ENCODE measurements around the gene GUCA1A. TPM values are rescaled to one million over a fixed set of nuclear protein-coding genes. Genes with fewer than 3 reads are reported as not detected.
"Not testable (repeated sequence)": the region's sequence is repeated elsewhere in the genome, so short reads cannot be mapped to it uniquely, and the experiment has no call there.

GUCA1A gene
- total RNA-seq, 1 experiment from 2014 or later: not detected

GRCh38 chr6:42203183-42203582, 30.0 kb downstream of the GUCA1A start:
- H3K79me2 ChIP-seq (ENCODE audit: low read length): peaks cover 8% of the 10 kb centered on the region
- DNase-seq: no peak
- no peak for ATAC-seq
- H3K9me2 ChIP-seq (replicated peaks; ENCODE audit: low read length): no peaks in the 10 kb centered on the region
- H3K36me3 ChIP-seq (ENCODE audit: low read depth, low read length): peaks cover 18% of the 10 kb centered on the region
- no peaks in the 10 kb centered on the region for H3K9me3 ChIP-seq (ENCODE audit: low read length)
- POLR2A ChIA-PET (ENCODE audit: unreplicated experiment): interaction anchor here (0.6 kb wide), 2 partner anchors 10 to 92 kb away, joined by 6 to 7 read pairs; no protein-coding TSS in a partner anchor
- no TSS peak for BruUV-seq (replicated peaks)
- H3K4me3 ChIP-seq (ENCODE audit: low read length): no peak overlapping the region
- peaks cover 77% of the 10 kb centered on the region for H3K4me1 ChIP-seq (ENCODE audit: insufficient read depth, low read length)
- CTCF ChIA-PET: no interaction called here
- H3K27ac ChIP-seq (ENCODE audit: low read length): peak overlapping the region; percentile 91; the same call in 1 of the 2 replicates
- TF ChIP-seq EZH2phosphoT487 (IDR thresholded peaks at IDR 0.05; ENCODE audit: borderline replicate concordance, low read length) (no peak), CTCF (conservative IDR thresholded peaks at IDR 0.05; ENCODE audit: low read depth, low read length) (no peak), EZH2 (IDR thresholded peaks at IDR 0.05; ENCODE audit: low read length, unreplicated experiment) (no peak)
- intact Hi-C loops (cut with micrococcal nuclease): no loop called here
- no peak overlapping the region for H3K9ac ChIP-seq (ENCODE audit: low read length)
- no peak overlapping the region for H3K4me2 ChIP-seq (ENCODE audit: low read length)
- no peaks in the 10 kb centered on the region for H3K27me3 ChIP-seq (ENCODE audit: low read length)
- no peak overlapping the region for H2AFZ ChIP-seq (ENCODE audit: low read length)
- peaks cover 19% of the 10 kb centered on the region for H3F3A ChIP-seq (ENCODE audit: low read length, unreplicated experiment)
- H4K20me1 ChIP-seq (ENCODE audit: low read length): no peaks in the 10 kb centered on the region

GRCh38 chr6:42204768-42205282, 31.7 kb downstream of the GUCA1A start:
- POLR2A ChIA-PET (ENCODE audit: unreplicated experiment): no interaction called here
- no peaks in the 10 kb centered on the region for H3K9me2 ChIP-seq (replicated peaks; ENCODE audit: low read length)

GRCh38 chr6:42207559-42207958, 34.4 kb downstream of the GUCA1A start:
- Histone ChIP-seq H3K36me3 (ENCODE audit: low read depth, low read length) (peaks cover 47% of the 10 kb centered on the region), H3K4me3 (ENCODE audit: low read length) (0 out of 2 replicates have a peak overlapping the region, but pooled peaks have one; percentile 5), H3K27ac (ENCODE audit: low read length) (peak overlapping the region; percentile 86), H3K79me2 (ENCODE audit: low read length) (peaks cover 27% of the 10 kb centered on the region), H3F3A (ENCODE audit: low read length, unreplicated experiment) (peaks cover 32% of the 10 kb centered on the region), H3K4me1 (ENCODE audit: insufficient read depth, low read length) (peaks cover 79% of the 10 kb centered on the region), H3K4me2 (ENCODE audit: low read length) (peak overlapping the region; percentile 63), H3K9ac (ENCODE audit: low read length) (peak overlapping the region; percentile 36)
- H2AFZ ChIP-seq (ENCODE audit: low read length); CTCF ChIA-PET; H3K9me2 ChIP-seq (replicated peaks; ENCODE audit: low read length); H3K27me3 ChIP-seq (ENCODE audit: low read length); H4K20me1 ChIP-seq (ENCODE audit: low read length); POLR2A ChIA-PET (ENCODE audit: unreplicated experiment); H3K9me3 ChIP-seq (ENCODE audit: low read length): not testable (repeated sequence)
- BruUV-seq (replicated peaks): TSS peak; percentile 27
- intact Hi-C loops (cut with micrococcal nuclease): loop anchor here (1.0 kb wide), 1 partner anchor 9 kb away; no protein-coding TSS in a partner anchor
- peak; percentile 67 for DNase-seq
- peak; percentile 70 for ATAC-seq

More at GRCh38 chr6:42204768-42205282, 31.7 kb downstream of the GUCA1A start:
- peaks cover 33% of the 10 kb centered on the region for H3K36me3 ChIP-seq (ENCODE audit: low read depth, low read length)
- intact Hi-C loops (cut with micrococcal nuclease): no loop called here
- peak overlapping the region; percentile 61 for H3K4me2 ChIP-seq (ENCODE audit: low read length)
- H3K4me1 ChIP-seq (ENCODE audit: insufficient read depth, low read length): peaks cover 74% of the 10 kb centered on the region
- no peak overlapping the region for H3K4me3 ChIP-seq (ENCODE audit: low read length)
- no peak overlapping the region for H2AFZ ChIP-seq (ENCODE audit: low read length)
- peaks cover 28% of the 10 kb centered on the region for H3F3A ChIP-seq (ENCODE audit: low read length, unreplicated experiment)
- no TSS peak for BruUV-seq (replicated peaks)
- TF ChIP-seq EZH2phosphoT487 (IDR thresholded peaks at IDR 0.05; ENCODE audit: borderline replicate concordance, low read length) (no peak), CTCF (conservative IDR thresholded peaks at IDR 0.05; ENCODE audit: low read depth, low read length) (no peak), EZH2 (IDR thresholded peaks at IDR 0.05; ENCODE audit: low read length, unreplicated experiment) (no peak)
- peak overlapping the region; percentile 50 for H3K9ac ChIP-seq (ENCODE audit: low read length)
- H3K9me3 ChIP-seq (ENCODE audit: low read length): no peaks in the 10 kb centered on the region
- peak overlapping the region; percentile 91 for H3K27ac ChIP-seq (ENCODE audit: low read length)
- CTCF ChIA-PET: no interaction called here
- no peak for ATAC-seq
- peaks cover 10% of the 10 kb centered on the region for H3K79me2 ChIP-seq (ENCODE audit: low read length)
- no peaks in the 10 kb centered on the region for H3K27me3 ChIP-seq (ENCODE audit: low read length)
- DNase-seq: no peak
- H4K20me1 ChIP-seq (ENCODE audit: low read length): no peaks in the 10 kb centered on the region
